ENCODE measurements around the gene AGPAT2. TPM values are rescaled to one million over a fixed set of nuclear protein-coding genes. Genes with fewer than 3 reads are reported as not detected.

AGPAT2 gene
- total and polyA plus RNA-seq, 8 donors: 24.9 to 170 (median 35.4) TPM

- Histone ChIP-seq H3K27ac (peak overlapping the region in 1 of 2 donors; percentile 53), H3K9me3 (no peaks in the 10 kb centered on the region), H3K4me3 (no peak overlapping the region), H3K36me3 (no peaks in the 10 kb centered on the region), H3K27me3 (peaks cover 0 to 65% of the 10 kb centered on the region in 2 donors), H3K4me1 (peaks cover 0 to 59% of the 10 kb centered on the region in 2 donors)
- no peak for DNase-seq
- ATAC-seq: no peak
- TF ChIP-seq CTCF (IDR thresholded peaks at IDR 0.05): no peak
- intact Hi-C loops (cut with DNase I): no loop called here
Measured at GRCh38 chr9:136650021-136650420, 37.2 kb downstream of the AGPAT2 start.

- Histone ChIP-seq H3K27ac (peak overlapping the region; percentile 48 to 53), H3K27me3 (peaks cover 0 to 65% of the 10 kb centered on the region in 2 donors), H3K36me3 (no peaks in the 10 kb centered on the region), H3K9me3 (no peaks in the 10 kb centered on the region), H3K4me3 (no peak overlapping the region), H3K4me1 (peaks cover 8 to 65% of the 10 kb centered on the region in 2 donors)
- DNase-seq (peak in 1 of 4 donors; percentile 83), ATAC-seq (no peak)
- TF ChIP-seq CTCF (IDR thresholded peaks at IDR 0.05): no peak
- intact Hi-C loops (cut with DNase I): no loop called here
Measured at GRCh38 chr9:136648751-136649150, 38.5 kb downstream of the AGPAT2 start.

- H3K27me3 ChIP-seq: peaks cover 0 to 69% of the 10 kb centered on the region in 2 donors
- intact Hi-C loops (cut with DNase I): no loop called here
- H3K36me3 ChIP-seq: no peaks in the 10 kb centered on the region
- TF ChIP-seq CTCF (IDR thresholded peaks at IDR 0.05): no peak
- DNase-seq (peak in 1 of 4 donors; percentile 78), ATAC-seq (no peak)
- peak overlapping the region in 1 of 2 donors; percentile 28 for H3K4me3 ChIP-seq
- H3K27ac ChIP-seq: peak overlapping the region; percentile 75 to 89
- peaks cover 8 to 74% of the 10 kb centered on the region in 2 donors for H3K4me1 ChIP-seq
- H3K9me3 ChIP-seq: no peaks in the 10 kb centered on the region
Measured at GRCh38 chr9:136646827-136647711, 40.2 kb downstream of the AGPAT2 start.

GRCh38 chr9:136645903-136646754 lies 41.1 kb downstream of the AGPAT2 start:
- peak; percentile 6 for ATAC-seq
- peak in 2 of 4 donors; percentile 82 to 83 for DNase-seq

More at GRCh38 chr9:136645903-136646754, 41.1 kb downstream of the AGPAT2 start:
- H3K36me3 ChIP-seq: no peaks in the 10 kb centered on the region
- H3K4me3 ChIP-seq: peak overlapping the region in 1 of 2 donors; percentile 28
- TF ChIP-seq CTCF (IDR thresholded peaks at IDR 0.05): peak in 1 of 2 donors; percentile 18
- peaks cover 0 to 69% of the 10 kb centered on the region in 2 donors for H3K27me3 ChIP-seq
- peak overlapping the region; percentile 83 to 89 for H3K27ac ChIP-seq
- intact Hi-C loops (cut with DNase I): no loop called here
- H3K9me3 ChIP-seq: no peaks in the 10 kb centered on the region
- peaks cover 8 to 82% of the 10 kb centered on the region in 2 donors for H3K4me1 ChIP-seq

Measured in left lung (tissue), 10 donors.